Neural cell (in vitro differentiated cells): Measurements from ENCODE around the gene SPDYC. TPM values are rescaled to one million over a fixed set of nuclear protein-coding genes. Genes with fewer than 3 reads are reported as not detected.

ENCODE experiments used
- H2AFZ ChIP-seq: fragments of 200-600, 300-800 bp; sonication (generic), shearing (Covaris generic); 2 replicates; pipeline ENCODE4 v1.6.0; 2014; ENCODE audit warnings: low read depth, mild to moderate bottlenecking, antibody characterized with exemption, low read length, moderate library complexity
- H3F3A ChIP-seq: fragments of 200-600 bp; shearing (Covaris generic); 2 replicates; pipeline ENCODE4 v1.6.1; 2016; ENCODE audit warnings: mild to moderate bottlenecking, moderate library complexity, mixed read lengths, antibody characterized with exemption, low read length; ENCODE audit not compliant: insufficient read depth, poor library complexity, severe bottlenecking
- H3K27ac ChIP-seq: fragments of 200-600, 300-800 bp; sonication (generic), shearing (Covaris generic); 2 replicates; pipeline ENCODE4 v1.5.1; 2014; ENCODE audit warnings: mild to moderate bottlenecking, low read length, moderate library complexity
- H3K27me3 ChIP-seq: fragments of 300-800, 200-600 bp; sonication (generic), shearing (Covaris generic); 2 replicates; pipeline ENCODE4 v1.6.0; 2014; ENCODE audit warnings: mild to moderate bottlenecking, low read depth, low read length, moderate library complexity; ENCODE audit not compliant: insufficient read depth
- H3K36me3 ChIP-seq: fragments of 300-800, 200-600 bp; sonication (generic), shearing (Covaris generic); 2 replicates; pipeline ENCODE4 v1.5.1; 2014; ENCODE audit warnings: mild to moderate bottlenecking, antibody characterized with exemption, low read length, moderate library complexity; ENCODE audit not compliant: insufficient read depth
- H3K4me2 ChIP-seq: fragments of 300-800, 200-600 bp; sonication (generic), shearing (Covaris generic); 2 replicates; pipeline ENCODE4 v1.6.0; 2014; ENCODE audit warnings: mild to moderate bottlenecking, low read length
- H3K4me3 ChIP-seq: fragments of 300-800, 200-600 bp; sonication (generic), shearing (Covaris generic); 2 replicates; pipeline ENCODE4 v1.5.1; 2014; ENCODE audit warnings: mild to moderate bottlenecking, low read length, moderate library complexity
- H3K79me2 ChIP-seq: fragments of 200-600 bp; shearing (Covaris generic); replicated peaks from 2 replicates; pipeline ENCODE4 v1.6.0; 2014; ENCODE audit warnings: mild to moderate bottlenecking, low read length, moderate library complexity; ENCODE audit not compliant: insufficient read depth
- H3K9ac ChIP-seq: fragments of 300-800, 200-600 bp; sonication (generic), shearing (Covaris generic); 2 replicates; pipeline ENCODE4 v1.6.1; 2016; ENCODE audit warnings: mild to moderate bottlenecking, low read length, mixed read lengths
- H3K9me2 ChIP-seq: fragments of 200-600 bp; shearing (Covaris generic); 2 replicates; pipeline ENCODE4 v1.6.1; 2016; ENCODE audit warnings: mild to moderate bottlenecking, low read length, mixed read lengths; ENCODE audit not compliant: insufficient read depth
- H3K9me3 ChIP-seq: fragments of 200-600, 300-800 bp; sonication (generic), shearing (Covaris generic); 2 replicates; pipeline ENCODE4 v1.6.1; 2016; ENCODE audit warnings: mild to moderate bottlenecking, mixed run types, low read length, moderate library complexity, mixed read lengths
- H4K20me1 ChIP-seq: fragments of 200-600 bp; shearing (Covaris generic); 2 replicates; pipeline ENCODE4 v1.6.1; 2016; ENCODE audit warnings: mild to moderate bottlenecking, mixed run types; ENCODE audit not compliant: insufficient read depth
- CTCF ChIP-seq: fragments of 450-650 bp; IDR thresholded peaks from 2 replicates; pipeline ENCODE4 v1.5.1; 2014; ENCODE audit warnings: antibody characterized with exemption, mild to moderate bottlenecking, moderate library complexity; ENCODE audit not compliant: poor library complexity, severe bottlenecking
- EP300 ChIP-seq: fragments of 450-650 bp; conservative IDR thresholded peaks from 2 replicates; pipeline ENCODE4 v1.6.1; 2014; ENCODE audit warnings: antibody characterized with exemption, mild to moderate bottlenecking, moderate library complexity; ENCODE audit not compliant: poor library complexity, severe bottlenecking
- EZH2 ChIP-seq: fragments of 200-600, 300-800 bp; shearing (Covaris generic), sonication (generic); IDR thresholded peaks from 2 replicates; pipeline ENCODE4 v1.6.1; 2014; ENCODE audit warnings: antibody characterized with exemption, low read length, borderline replicate concordance, mild to moderate bottlenecking; ENCODE audit not compliant: insufficient read depth, poor library complexity, severe bottlenecking
- MXI1 ChIP-seq: fragments of 450-650 bp; conservative IDR thresholded peaks from 2 replicates; pipeline ENCODE4 v1.6.1; 2014; ENCODE audit warnings: antibody characterized with exemption, mild to moderate bottlenecking; ENCODE audit not compliant: poor library complexity, severe bottlenecking
- POLR2AphosphoS5 ChIP-seq: IDR thresholded peaks from 2 replicates; pipeline ENCODE4 v1.6.1; 2012
- RAD21 ChIP-seq: fragments of 450-650 bp; conservative IDR thresholded peaks from 2 replicates; pipeline ENCODE4 v1.6.1; 2014; ENCODE audit warnings: antibody characterized with exemption, mild to moderate bottlenecking, moderate library complexity
- REST ChIP-seq: IDR thresholded peaks from 2 replicates; pipeline ENCODE4 v1.6.1; 2012; ENCODE audit warnings: borderline replicate concordance
- SMC3 ChIP-seq: fragments of 450-650 bp; conservative IDR thresholded peaks from 2 replicates; pipeline ENCODE4 v1.6.1; 2014; ENCODE audit warnings: antibody characterized with exemption, mild to moderate bottlenecking, moderate library complexity; ENCODE audit not compliant: poor library complexity
- TAF1 ChIP-seq: IDR thresholded peaks from 2 replicates; pipeline ENCODE4 v1.6.1; 2012; ENCODE audit warnings: low read depth
- polyA plus RNA-seq: library from polyadenylated mRNA; depleted of rRNA; stranded (reverse); fragments of >200 nt; gene quantifications from 2 replicates; pipeline ENCODE4 v1.2.3, GENCODE V29; 2014

The SPDYC gene
- polyA plus RNA-seq, 1 donor from 2014 or later = not detected

DNA sequence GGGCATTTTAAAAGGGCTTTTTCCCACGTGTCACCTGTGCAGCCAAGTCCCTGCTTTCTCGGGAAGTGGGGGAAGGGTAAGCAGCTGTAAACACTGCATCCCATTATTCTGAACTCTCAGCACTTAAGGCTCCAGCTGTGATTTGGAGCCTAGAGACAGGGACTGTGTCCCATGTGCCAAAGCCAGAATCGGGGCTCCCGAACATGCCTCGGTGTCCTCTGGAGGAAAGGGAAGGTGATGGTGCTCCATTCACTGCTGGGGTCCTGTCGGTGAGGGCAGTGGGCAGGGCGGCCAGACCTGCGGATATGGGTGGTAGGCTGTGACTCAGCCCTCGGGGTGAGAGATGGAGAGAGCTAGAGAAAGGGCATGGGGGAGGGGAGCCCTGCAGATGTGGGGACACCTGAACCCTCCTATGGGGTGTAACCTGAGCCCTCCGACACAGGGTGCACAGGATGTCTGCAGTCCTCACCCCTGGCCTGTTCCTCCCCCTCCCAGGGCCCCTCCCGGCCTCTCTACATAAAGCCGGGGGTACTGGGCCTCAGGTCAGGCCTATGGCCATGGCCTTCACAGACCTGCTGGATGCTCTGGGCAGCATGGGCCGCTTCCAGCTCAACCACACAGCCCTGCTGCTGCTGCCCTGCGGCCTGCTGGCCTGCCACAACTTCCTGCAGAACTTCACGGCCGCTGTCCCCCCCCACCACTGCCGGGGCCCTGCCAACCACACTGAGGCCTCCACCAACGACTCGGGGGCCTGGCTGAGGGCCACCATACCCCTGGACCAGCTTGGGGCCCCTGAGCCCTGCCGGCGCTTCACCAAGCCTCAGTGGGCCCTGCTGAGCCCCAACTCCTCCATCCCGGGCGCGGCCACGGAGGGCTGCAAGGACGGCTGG, 43.5 kb downstream of the SPDYC start:
- Histone ChIP-seq H3K79me2 (no peaks in the 10 kb centered on the region), H3K9me3 (no peaks in the 10 kb centered on the region), H3F3A (no peaks in the 10 kb centered on the region), H3K9me2 (no peaks in the 10 kb centered on the region), H3K4me3 (no peak overlapping the region), H3K27ac (no peak overlapping the region), H2AFZ (no peak overlapping the region), H3K36me3 (peaks cover 10% of the 10 kb centered on the region), H3K4me2 (no peak overlapping the region), H3K27me3 (no peaks in the 10 kb centered on the region), H4K20me1 (no peaks in the 10 kb centered on the region), H3K9ac (no peak overlapping the region)
- no peak for TF ChIP-seq RAD21
- TF ChIP-seq EZH2 = no peak
- TF ChIP-seq EP300 = no peak
- TF ChIP-seq MXI1 = no peak
- TF ChIP-seq CTCF = no peak
- TF ChIP-seq TAF1 = no peak
- TF ChIP-seq SMC3 = no peak
- no peak for TF ChIP-seq POLR2AphosphoS5
- TF ChIP-seq REST = no peak

DNA sequence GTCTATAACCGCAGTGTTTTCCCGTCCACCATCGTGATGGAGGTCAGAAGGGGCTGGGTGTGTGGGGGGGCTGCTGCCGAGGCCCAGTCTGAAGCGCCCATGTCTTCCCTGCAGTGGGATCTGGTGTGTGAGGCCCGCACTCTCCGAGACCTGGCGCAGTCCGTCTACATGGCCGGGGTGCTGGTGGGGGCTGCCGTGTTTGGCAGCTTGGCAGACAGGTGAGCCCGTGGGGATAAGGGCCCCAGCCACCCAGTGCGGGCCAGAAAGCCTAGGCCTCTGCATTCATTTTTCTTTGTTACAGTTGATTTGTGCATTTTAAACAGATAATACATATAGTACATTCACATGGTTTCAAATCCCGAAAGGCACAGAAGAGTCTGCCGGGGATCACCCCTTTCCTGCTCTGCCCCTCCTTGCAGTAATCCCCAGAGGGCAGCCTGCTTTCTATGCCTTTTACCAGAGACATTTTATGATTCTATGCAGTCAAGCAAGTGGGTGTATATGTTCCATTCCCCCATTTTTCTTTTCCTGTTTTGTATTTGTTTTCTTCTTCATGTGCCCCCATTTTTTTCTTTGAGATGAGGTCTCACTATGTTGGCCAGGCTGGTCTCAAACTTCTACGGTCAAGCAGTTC, 44.3 kb downstream of the SPDYC start:
- Histone ChIP-seq H3K9me3 (no peaks in the 10 kb centered on the region), H3K79me2 (no peaks in the 10 kb centered on the region), H3K9me2 (no peaks in the 10 kb centered on the region), H3K27ac (no peak overlapping the region), H4K20me1 (no peaks in the 10 kb centered on the region), H3K4me3 (no peak overlapping the region), H3K9ac (no peak overlapping the region), H3K36me3 (peaks cover 6% of the 10 kb centered on the region), H3F3A (no peaks in the 10 kb centered on the region), H3K27me3 (no peaks in the 10 kb centered on the region), H3K4me2 (no peak overlapping the region), H2AFZ (no peak overlapping the region)
- TF ChIP-seq REST (no peak), TAF1 (no peak), EZH2 (no peak), RAD21 (no peak), SMC3 (no peak), MXI1 (no peak), POLR2AphosphoS5 (no peak), EP300 (no peak), CTCF (no peak)
